ENCODE data around the gene SOS1. TPM values are rescaled to one million over a fixed set of nuclear protein-coding genes. Genes with fewer than 3 reads are reported as not detected.

SOS1 gene
- total and polyA plus RNA-seq, 9 donors = 14.4 to 70.1 (median 41.8) TPM

GRCh38 chr2:38973266-38973665 lies 147.6 kb downstream of the SOS1 start:
- H3K36me3 ChIP-seq = no peaks in the 10 kb centered on the region
- DNase-seq = no peak
- H3K4me1 ChIP-seq (ENCODE audit: insufficient read depth) = peaks cover 5% of the 10 kb centered on the region
- H3K4me3 ChIP-seq = no peak overlapping the region
- no peak for TF ChIP-seq EP300 (IDR thresholded peaks at IDR 0.05)
- TF ChIP-seq POLR2A (IDR thresholded peaks at IDR 0.05) = no peak
- TF ChIP-seq CTCF (IDR thresholded peaks at IDR 0.05) = no peak
- no peak overlapping the region for H3K27ac ChIP-seq
- no peaks in the 10 kb centered on the region for H3K27me3 ChIP-seq
- intact Hi-C loops (cut with DNase I) = no loop called here
- H3K9me3 ChIP-seq = no peaks in the 10 kb centered on the region

- Histone ChIP-seq H3K4me1 (ENCODE audit: insufficient read depth) (peaks cover 5% of the 10 kb centered on the region), H3K27me3 (no peaks in the 10 kb centered on the region), H3K4me3 (no peak overlapping the region), H3K9me3 (no peaks in the 10 kb centered on the region), H3K27ac (no peak overlapping the region), H3K36me3 (no peaks in the 10 kb centered on the region)
- TF ChIP-seq EP300 (IDR thresholded peaks at IDR 0.05) (no peak), CTCF (IDR thresholded peaks at IDR 0.05) (no peak), POLR2A (IDR thresholded peaks at IDR 0.05) (no peak)
- DNase-seq = no peak
- WGBS, 3 donors = 95 to 97% (median 96%) methylated on average over 4 of the region's 4 CpGs
- intact Hi-C loops (cut with DNase I) = no loop called here
These were observed 149.5 kb downstream of the SOS1 start for GRCh38 chr2:38971377-38971776.

- H3K27me3 ChIP-seq = no peaks in the 10 kb centered on the region
- H3K9me3 ChIP-seq = no peaks in the 10 kb centered on the region
- intact Hi-C loops (cut with DNase I) = no loop called here
- TF ChIP-seq EP300 (IDR thresholded peaks at IDR 0.05) (no peak), POLR2A (IDR thresholded peaks at IDR 0.05) (no peak), CTCF (IDR thresholded peaks at IDR 0.05) (no peak)
- H3K4me1 ChIP-seq (ENCODE audit: insufficient read depth) = peaks cover 2% of the 10 kb centered on the region
- H3K4me3 ChIP-seq = no peak overlapping the region
- WGBS, 3 donors = 94 to 97% (median 95%) methylated on average over 2 of the region's 2 CpGs
- DNase-seq = no peak
- no peaks in the 10 kb centered on the region for H3K36me3 ChIP-seq
- H3K27ac ChIP-seq = no peak overlapping the region
These were observed 152.8 kb downstream of the SOS1 start for GRCh38 chr2:38968021-38968420.

- H3K36me3 ChIP-seq = no peaks in the 10 kb centered on the region
- no peaks in the 10 kb centered on the region for H3K4me1 ChIP-seq (ENCODE audit: insufficient read depth)
- no peaks in the 10 kb centered on the region for H3K9me3 ChIP-seq
- no peak overlapping the region for H3K27ac ChIP-seq
- WGBS, 3 donors = 43 to 52% (median 43%) methylated on average over 1 of the region's 1 CpG
- no peaks in the 10 kb centered on the region for H3K27me3 ChIP-seq
- no peak for DNase-seq
- intact Hi-C loops (cut with DNase I) = no loop called here
- TF ChIP-seq POLR2A (IDR thresholded peaks at IDR 0.05) (no peak), CTCF (IDR thresholded peaks at IDR 0.05) (no peak), EP300 (IDR thresholded peaks at IDR 0.05) (no peak)
- no peak overlapping the region for H3K4me3 ChIP-seq
These were observed 154.2 kb downstream of the SOS1 start for GRCh38 chr2:38966678-38967077.

- TF ChIP-seq CTCF (IDR thresholded peaks at IDR 0.05) = no peak
- no peak for TF ChIP-seq EP300 (IDR thresholded peaks at IDR 0.05)
- TF ChIP-seq POLR2A (IDR thresholded peaks at IDR 0.05) = no peak
- no peaks in the 10 kb centered on the region for H3K27me3 ChIP-seq
- 97% methylated on average over 5 of the region's 5 CpGs for WGBS, 3 donors
- H3K27ac ChIP-seq = no peak overlapping the region
- H3K36me3 ChIP-seq = no peaks in the 10 kb centered on the region
- no peaks in the 10 kb centered on the region for H3K4me1 ChIP-seq (ENCODE audit: insufficient read depth)
- no peaks in the 10 kb centered on the region for H3K9me3 ChIP-seq
- H3K4me3 ChIP-seq = no peak overlapping the region
- intact Hi-C loops (cut with DNase I) = no loop called here
- DNase-seq = no peak
These were observed 154.8 kb downstream of the SOS1 start for GRCh38 chr2:38966006-38966405.

Data from ovary (tissue), 9 donors.